ENCODE measurements around the gene PTRH2. TPM values are rescaled to one million over a fixed set of nuclear protein-coding genes. Genes with fewer than 3 reads are reported as not detected.
"Not testable (repeated sequence)": the region's sequence is repeated elsewhere in the genome, so short reads cannot be mapped to it uniquely, and the experiment has no call there.

PTRH2 gene
- total RNA-seq, 1 donor from 2014 or later = 29.9 TPM

DNA sequence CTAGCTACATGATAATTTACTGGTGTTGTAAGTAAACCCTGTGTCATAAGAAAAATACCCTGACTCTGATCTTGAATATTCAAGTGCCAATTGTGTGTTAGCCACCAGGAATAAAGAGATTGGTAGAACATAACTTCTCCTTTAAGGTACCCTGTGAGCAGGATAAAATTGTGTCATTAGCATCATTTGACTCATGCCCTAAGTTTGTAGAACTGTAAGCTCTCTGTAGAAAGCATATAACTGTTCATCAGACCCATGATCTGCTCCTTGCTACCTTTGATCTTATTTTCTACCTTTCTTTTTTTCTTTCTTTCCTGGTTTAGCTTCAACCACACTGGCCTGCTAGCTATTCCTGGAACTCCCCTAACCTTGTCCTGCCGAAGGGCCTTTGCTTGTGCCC lies 35.8 kb downstream of the PTRH2 start:
- H3K27ac Mint-ChIP-seq = peak overlapping the region; percentile 72
- ChIA-PET POLR2A (interaction anchor here (0.9 to 4.1 kb wide), 2 partner anchors 24 to 52 kb away, joined by 3 to 41 read pairs; partner anchors contain the start of gene CLTC), CTCF (interaction anchor here (1.4 kb wide), 2 partner anchors 12 to 153 kb away, joined by 3 to 6 read pairs; no protein-coding TSS in a partner anchor)
- intact Hi-C loops (cut with micrococcal nuclease) = loop anchor here (10.0 kb wide), 1 partner anchor 147 kb away; no protein-coding TSS in a partner anchor
- H3K36me3 Mint-ChIP-seq (ENCODE audit: low read depth) = peaks cover 63% of the 10 kb centered on the region
- H3K4me1 Mint-ChIP-seq = peaks cover 68% of the 10 kb centered on the region
- H3K4me3 Mint-ChIP-seq = no peak overlapping the region
- H3K9me3 Mint-ChIP-seq = no peaks in the 10 kb centered on the region
- DNase-seq = no peak
- no peak for ATAC-seq (ENCODE audit: low read depth)
- no peaks in the 10 kb centered on the region for H3K27me3 Mint-ChIP-seq
- TF ChIP-seq, protein P1, sequence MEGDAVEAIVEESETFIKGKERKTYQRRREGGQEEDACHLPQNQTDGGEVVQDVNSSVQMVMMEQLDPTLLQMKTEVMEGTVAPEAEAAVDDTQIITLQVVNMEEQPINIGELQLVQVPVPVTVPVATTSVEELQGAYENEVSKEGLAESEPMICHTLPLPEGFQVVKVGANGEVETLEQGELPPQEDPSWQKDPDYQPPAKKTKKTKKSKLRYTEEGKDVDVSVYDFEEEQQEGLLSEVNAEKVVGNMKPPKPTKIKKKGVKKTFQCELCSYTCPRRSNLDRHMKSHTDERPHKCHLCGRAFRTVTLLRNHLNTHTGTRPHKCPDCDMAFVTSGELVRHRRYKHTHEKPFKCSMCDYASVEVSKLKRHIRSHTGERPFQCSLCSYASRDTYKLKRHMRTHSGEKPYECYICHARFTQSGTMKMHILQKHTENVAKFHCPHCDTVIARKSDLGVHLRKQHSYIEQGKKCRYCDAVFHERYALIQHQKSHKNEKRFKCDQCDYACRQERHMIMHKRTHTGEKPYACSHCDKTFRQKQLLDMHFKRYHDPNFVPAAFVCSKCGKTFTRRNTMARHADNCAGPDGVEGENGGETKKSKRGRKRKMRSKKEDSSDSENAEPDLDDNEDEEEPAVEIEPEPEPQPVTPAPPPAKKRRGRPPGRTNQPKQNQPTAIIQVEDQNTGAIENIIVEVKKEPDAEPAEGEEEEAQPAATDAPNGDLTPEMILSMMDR (IDR thresholded peaks at IDR 0.05) = no peak

DNA sequence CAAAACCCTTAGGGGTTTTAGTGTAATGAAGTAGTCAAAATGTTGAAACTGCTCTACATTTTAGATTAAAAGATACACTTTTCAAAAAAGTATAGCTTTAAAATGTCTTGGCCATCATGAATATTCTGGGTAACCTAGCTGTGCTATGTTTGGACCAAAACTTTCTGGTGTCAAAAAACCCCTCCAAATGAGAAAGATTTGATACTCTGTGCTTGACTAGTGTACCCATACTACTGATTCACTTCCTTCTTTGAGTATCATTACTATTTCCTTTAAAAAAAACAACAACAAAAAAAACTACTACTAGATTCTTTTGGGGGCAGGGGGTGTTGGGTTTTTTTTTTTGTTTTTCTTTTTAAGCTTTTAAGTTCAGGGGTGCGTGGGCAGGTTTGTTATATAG lies 37.3 kb downstream of the PTRH2 start:
- DNase-seq (no peak), ATAC-seq (ENCODE audit: low read depth) (peak; percentile 51)
- intact Hi-C loops (cut with micrococcal nuclease) = loop anchor here (1.0 to 10.0 kb wide), 3 partner anchors 28 to 145 kb away; partner anchors contain the start of gene CLTC
- Mint-ChIP-seq H3K4me1 (peaks cover 61% of the 10 kb centered on the region), H3K9me3 (no peaks in the 10 kb centered on the region), H3K27ac (peak overlapping the region; percentile 77), H3K4me3 (peak overlapping the region; percentile 41), H3K36me3 (ENCODE audit: low read depth) (peaks cover 66% of the 10 kb centered on the region), H3K27me3 (no peaks in the 10 kb centered on the region)
- ChIA-PET CTCF (interaction anchor here (1.5 kb wide), 1 partner anchor 10 kb away, joined by 5 read pairs; no protein-coding TSS in a partner anchor), POLR2A (interaction anchor here (0.5 to 4.1 kb wide), 4 partner anchors 13 to 51 kb away, joined by 4 to 41 read pairs (median 7); partner anchors contain the start of gene CLTC)
- TF ChIP-seq, protein P1 (IDR thresholded peaks at IDR 0.05) = no peak

DNA sequence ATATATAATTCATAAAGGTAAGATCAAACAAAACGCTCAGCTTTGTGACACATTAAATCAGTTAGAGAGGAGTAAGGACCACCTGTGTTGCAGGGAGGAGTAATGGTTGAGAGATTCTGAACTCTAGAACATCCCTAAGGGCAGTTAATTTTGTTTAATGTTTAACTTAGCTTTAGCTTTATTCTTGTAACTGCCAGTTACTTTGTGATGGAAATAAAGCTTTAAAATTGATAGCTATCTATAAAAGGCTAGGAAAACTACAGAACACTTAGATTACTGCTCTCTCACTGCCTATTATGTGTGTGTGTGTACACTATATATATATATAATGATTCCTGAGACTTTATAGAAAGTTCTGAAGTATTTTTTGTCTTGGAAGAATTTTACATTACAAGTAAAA lies 37.8 kb downstream of the PTRH2 start:
- ChIA-PET POLR2A (interaction anchor here (0.5 to 4.1 kb wide), 4 partner anchors 13 to 50 kb away, joined by 5 to 41 read pairs (median 8); partner anchors contain the start of gene CLTC), CTCF (interaction anchor here (1.5 kb wide), 1 partner anchor 9 kb away, joined by 5 read pairs; no protein-coding TSS in a partner anchor)
- H3K4me3 Mint-ChIP-seq = no peak overlapping the region
- H3K4me1 Mint-ChIP-seq = peaks cover 56% of the 10 kb centered on the region
- TF ChIP-seq, protein P1 (IDR thresholded peaks at IDR 0.05) = no peak
- no peak for DNase-seq
- no peaks in the 10 kb centered on the region for H3K9me3 Mint-ChIP-seq
- H3K36me3 Mint-ChIP-seq (ENCODE audit: low read depth) = peaks cover 66% of the 10 kb centered on the region
- peak overlapping the region; percentile 77 for H3K27ac Mint-ChIP-seq
- intact Hi-C loops (cut with micrococcal nuclease) = loop anchor here (1.0 to 2.0 kb wide), 2 partner anchors 27 to 51 kb away; partner anchors contain the start of gene CLTC
- H3K27me3 Mint-ChIP-seq = no peaks in the 10 kb centered on the region
- peak; percentile 71 for ATAC-seq (ENCODE audit: low read depth)

DNA sequence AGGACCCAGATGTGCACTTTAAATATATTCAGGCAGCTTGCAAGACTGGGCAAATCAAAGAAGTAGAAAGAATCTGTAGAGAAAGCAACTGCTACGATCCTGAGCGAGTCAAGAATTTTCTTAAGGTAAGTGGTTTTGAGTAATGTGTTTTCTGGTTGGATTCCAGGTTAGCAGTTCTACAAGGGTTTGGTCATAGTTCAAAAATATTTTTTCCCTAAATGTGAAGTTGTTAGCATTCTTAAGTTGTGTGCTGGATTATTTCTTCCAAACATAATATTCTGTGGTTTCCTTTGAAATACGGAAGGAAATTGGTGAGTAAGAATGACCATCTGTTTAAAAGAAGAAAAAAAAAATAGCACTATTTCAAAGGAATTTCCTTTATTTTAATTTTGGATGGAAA lies 38.4 kb downstream of the PTRH2 start:
- TF ChIP-seq, protein P1 (IDR thresholded peaks at IDR 0.05) = no peak
- Mint-ChIP-seq H3K9me3 (no peaks in the 10 kb centered on the region), H3K4me3 (peak overlapping the region; percentile 24), H3K36me3 (ENCODE audit: low read depth) (peaks cover 72% of the 10 kb centered on the region), H3K4me1 (peaks cover 50% of the 10 kb centered on the region), H3K27me3 (no peaks in the 10 kb centered on the region), H3K27ac (peak overlapping the region; percentile 66)
- peak; percentile 25 for ATAC-seq (ENCODE audit: low read depth)
- POLR2A ChIA-PET = interaction anchor here (1.3 to 4.1 kb wide), 2 partner anchors 41 to 49 kb away, joined by 6 to 41 read pairs; partner anchors contain the start of gene CLTC
- DNase-seq = no peak
- CTCF ChIA-PET = no interaction called here
- intact Hi-C loops (cut with micrococcal nuclease) = loop anchor here (1.0 to 2.0 kb wide), 2 partner anchors 27 to 50 kb away; partner anchors contain the start of gene CLTC

DNA sequence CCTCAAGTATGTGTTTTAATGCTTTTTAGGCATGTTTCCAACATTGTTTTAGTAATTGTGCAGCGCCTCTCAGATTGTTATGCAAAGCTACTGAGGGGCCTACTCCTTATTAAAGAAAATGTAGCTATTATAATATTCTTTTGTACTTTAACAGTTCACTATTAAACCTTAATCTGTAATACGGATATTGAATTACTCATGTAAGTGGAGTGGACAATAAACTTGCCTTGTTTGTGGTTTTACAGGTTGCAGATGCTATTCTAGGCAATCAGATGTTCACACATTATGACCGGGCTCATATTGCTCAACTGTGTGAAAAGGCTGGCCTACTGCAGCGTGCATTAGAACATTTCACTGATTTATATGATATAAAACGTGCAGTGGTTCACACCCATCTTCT lies 41.0 kb downstream of the PTRH2 start:
- ChIA-PET CTCF (no interaction called here), POLR2A (interaction anchor here (0.5 kb wide), 1 partner anchor 304 kb away, joined by 5 read pairs; no protein-coding TSS in a partner anchor)
- Mint-ChIP-seq H3K27me3 (no peaks in the 10 kb centered on the region), H3K4me1 (peaks cover 34% of the 10 kb centered on the region), H3K36me3 (ENCODE audit: low read depth) (peaks cover 78% of the 10 kb centered on the region), H3K4me3 (no peak overlapping the region), H3K9me3 (no peaks in the 10 kb centered on the region), H3K27ac (no peak overlapping the region)
- intact Hi-C loops (cut with micrococcal nuclease) = no loop called here
- TF ChIP-seq, protein P1 (IDR thresholded peaks at IDR 0.05) = no peak
- DNase-seq (no peak), ATAC-seq (ENCODE audit: low read depth) (no peak)

DNA sequence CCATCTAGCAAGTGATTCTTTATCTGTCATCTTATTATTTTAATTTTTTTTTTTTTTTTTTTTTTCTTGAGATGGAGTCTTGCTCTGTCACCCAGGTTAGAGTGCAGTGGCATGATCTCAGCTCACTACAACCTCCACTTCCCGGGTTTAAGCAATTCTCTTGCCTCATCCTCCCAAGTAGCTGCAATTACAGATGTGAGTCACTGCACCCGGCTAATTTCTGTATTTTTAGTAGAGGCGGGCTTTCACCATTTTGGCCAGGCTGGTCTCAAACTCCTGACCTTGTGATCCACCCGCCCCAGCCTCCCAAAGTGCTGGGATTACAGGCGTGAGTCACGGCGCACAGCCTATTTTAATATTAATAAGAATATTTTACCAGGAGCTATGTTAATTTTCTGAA lies 50.6 kb downstream of the PTRH2 start:
- peaks cover 77% of the 10 kb centered on the region for H3K36me3 Mint-ChIP-seq (ENCODE audit: low read depth)
- ATAC-seq (ENCODE audit: low read depth); H3K27me3 Mint-ChIP-seq; H3K27ac Mint-ChIP-seq; H3K4me3 Mint-ChIP-seq; H3K4me1 Mint-ChIP-seq; CTCF ChIA-PET; DNase-seq; H3K9me3 Mint-ChIP-seq: not testable (repeated sequence)
- intact Hi-C loops (cut with micrococcal nuclease) = loop anchor here (5.0 kb wide), 1 partner anchor 34 kb away; no protein-coding TSS in a partner anchor
- POLR2A ChIA-PET = interaction anchor here (0.7 kb wide), 1 partner anchor 13 kb away, joined by 9 read pairs; no protein-coding TSS in a partner anchor
